ENCODE results near the gene CASK.
A peak's percentile ranks its signal among the peaks of the same experiment; 100 is the strongest.
"Not testable (repeated sequence)": the region's sequence is repeated elsewhere in the genome, so short reads cannot be mapped to it uniquely, and the experiment has no call there.

CASK gene

GRCh38 chrX:41722816-41723618, 200.3 kb downstream of the CASK start:
- DNase-seq = no peak

GRCh38 chrX:41722214-41722613, 201.1 kb downstream of the CASK start:
- no peak for DNase-seq

- DNase-seq = no peak
Measured at GRCh38 chrX:41721590-41721989, 201.8 kb downstream of the CASK start.

- peak; percentile 34 for DNase-seq
Measured at GRCh38 chrX:41720125-41720779, 203.1 kb downstream of the CASK start.

GRCh38 chrX:41719610-41720009, 203.7 kb downstream of the CASK start:
- DNase-seq = not testable (repeated sequence)

GRCh38 chrX:41718481-41719235, 204.7 kb downstream of the CASK start:
- no peak for DNase-seq

GRCh38 chrX:41716767-41717473, 206.4 kb downstream of the CASK start:
- no peak for DNase-seq

GRCh38 chrX:41716222-41716621, 207.1 kb downstream of the CASK start:
- DNase-seq = no peak

GRCh38 chrX:41711021-41711667, 212.2 kb downstream of the CASK start:
- no peak for DNase-seq

GRCh38 chrX:41708486-41708885, 214.9 kb downstream of the CASK start:
- DNase-seq = no peak

- DNase-seq = no peak
Measured at GRCh38 chrX:41707218-41707617, 216.1 kb downstream of the CASK start.

- no peak for DNase-seq
Measured at GRCh38 chrX:41705680-41706374, 217.5 kb downstream of the CASK start.

- DNase-seq = no peak
Measured at GRCh38 chrX:41705042-41705441, 218.3 kb downstream of the CASK start.

- DNase-seq = no peak
Measured at GRCh38 chrX:41703574-41704029, 219.8 kb downstream of the CASK start.

- DNase-seq = no peak
Measured at GRCh38 chrX:41695426-41695825, 227.9 kb downstream of the CASK start.

- DNase-seq = no peak
Measured at GRCh38 chrX:41693024-41693423, 230.3 kb downstream of the CASK start.

GRCh38 chrX:41692162-41692749, 231.1 kb downstream of the CASK start:
- DNase-seq = no peak

- no peak for DNase-seq
Measured at GRCh38 chrX:41689711-41690110, 233.6 kb downstream of the CASK start.

GRCh38 chrX:41688835-41689234, 234.5 kb downstream of the CASK start, which contains the start of gene GPR34:
Gene GPR34 (plus strand): TSS chrX:41688973. CDS start chrX:41695634, 6,661 bp downstream.
- no peak for DNase-seq

- DNase-seq = no peak
Measured at GRCh38 chrX:41688156-41688555, 235.2 kb downstream of the CASK start.

GRCh38 chrX:41686788-41687187, 236.6 kb downstream of the CASK start:
- no peak for DNase-seq

Measured in left hindlimb (tissue), 1 donor.